Measurements from ENCODE around the gene RAI14.

DNA sequence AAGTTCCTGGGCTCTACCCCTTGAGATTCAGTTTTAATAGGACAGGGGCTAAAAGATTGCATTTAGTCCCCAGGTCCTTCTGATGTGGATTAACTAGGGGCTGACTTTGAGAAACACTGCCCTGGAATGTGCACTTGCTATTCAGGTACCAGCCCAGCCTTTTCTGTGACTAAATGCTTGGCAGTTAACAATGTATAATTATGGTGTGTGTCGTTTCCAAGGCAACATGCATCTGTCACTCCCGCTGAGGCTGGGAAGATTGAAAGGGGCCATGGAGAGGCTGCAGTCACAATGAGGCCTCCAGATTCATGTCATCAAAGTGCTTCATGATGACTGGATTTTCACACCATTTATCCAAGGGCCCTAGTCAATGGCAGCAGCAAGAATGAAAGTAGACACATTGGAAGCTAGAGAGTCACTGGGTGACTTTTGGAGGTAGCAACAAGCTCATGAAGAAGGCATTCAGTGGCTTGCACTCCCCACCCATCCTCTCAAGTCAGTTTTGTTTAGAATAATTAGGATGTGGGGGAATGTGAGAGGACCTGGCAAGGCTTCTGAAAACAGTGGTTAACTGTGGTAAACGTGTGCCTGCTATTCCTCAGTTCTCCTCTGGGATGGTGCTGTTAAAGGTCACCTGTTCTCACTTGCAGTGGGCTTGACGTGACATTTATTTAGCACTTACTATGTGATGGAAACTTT is 28.3 kb downstream of the RAI14 start:
- peak in 1 of 2 donors; percentile 19 for TF ChIP-seq CTCF (conservative IDR thresholded peaks at IDR 0.05 in 1 of 2, IDR thresholded peaks at IDR 0.05 in 1 of 2; ENCODE audit: low read depth in 1 of 2, low read length in 2 of 2)
- TF ChIP-seq EZH2 (IDR thresholded peaks at IDR 0.05; ENCODE audit: low read length, missing control alignments) = no peak
